CD4-positive, alpha-beta T cell treated with Interleukin-4 for 4 hours (primary cell): ENCODE results near the gene PARVA.
"Not testable (repeated sequence)": the region's sequence is repeated elsewhere in the genome, so short reads cannot be mapped to it uniquely, and the experiment has no call there.

Experiments
- DNase-seq: peaks from one replicate; pipeline ENCODE4 v3.0.0-alpha.2; 2020

PARVA gene

GRCh38 chr11:12507391-12507790, 130.0 kb downstream of the PARVA start:
- no peak for DNase-seq

- no peak for DNase-seq
These were observed 130.9 kb downstream of the PARVA start for GRCh38 chr11:12508151-12508751.

- DNase-seq = no peak
These were observed 132.0 kb downstream of the PARVA start for GRCh38 chr11:12509371-12509770.

- DNase-seq = no peak
These were observed 134.8 kb downstream of the PARVA start for GRCh38 chr11:12512132-12512531.

- no peak for DNase-seq
These were observed 135.5 kb downstream of the PARVA start for GRCh38 chr11:12512826-12513395.

- no peak for DNase-seq
These were observed 139.2 kb downstream of the PARVA start for GRCh38 chr11:12516387-12517105.

GRCh38 chr11:12517306-12517705, 139.9 kb downstream of the PARVA start:
- no peak for DNase-seq

GRCh38 chr11:12517741-12518140, 140.4 kb downstream of the PARVA start:
- no peak for DNase-seq

GRCh38 chr11:12518606-12519385, 141.4 kb downstream of the PARVA start:
- DNase-seq = no peak

GRCh38 chr11:12520054-12520453, 142.7 kb downstream of the PARVA start:
- DNase-seq = no peak

GRCh38 chr11:12520576-12520975, 143.2 kb downstream of the PARVA start:
- DNase-seq = not testable (repeated sequence)

GRCh38 chr11:12523180-12523924, 146.0 kb downstream of the PARVA start:
- no peak for DNase-seq

- DNase-seq = no peak
These were observed 147.5 kb downstream of the PARVA start for GRCh38 chr11:12524865-12525264.

GRCh38 chr11:12525466-12526055, 148.2 kb downstream of the PARVA start:
- no peak for DNase-seq

GRCh38 chr11:12526789-12527188, 149.4 kb downstream of the PARVA start:
- DNase-seq = no peak

GRCh38 chr11:12528487-12528886, 151.1 kb downstream of the PARVA start:
- DNase-seq = no peak

GRCh38 chr11:12529041-12529440, 151.7 kb downstream of the PARVA start:
- no peak for DNase-seq

GRCh38 chr11:12529793-12530192, 152.4 kb downstream of the PARVA start:
- DNase-seq = no peak

- no peak for DNase-seq
These were observed 153.6 kb downstream of the PARVA start for GRCh38 chr11:12531020-12531419.

GRCh38 chr11:12531681-12532080, 154.3 kb downstream of the PARVA start:
- no peak for DNase-seq

GRCh38 chr11:12532580-12532979, 155.2 kb downstream of the PARVA start:
- no peak for DNase-seq

- no peak for DNase-seq
These were observed 157.2 kb downstream of the PARVA start for GRCh38 chr11:12534549-12534948.
